Lower lobe of right lung (tissue), 2 donors: ENCODE results near the gene SI. TPM values are rescaled to one million over a fixed set of nuclear protein-coding genes. Genes with fewer than 3 reads are reported as not detected.

Experiments
- ATAC-seq, 2 donors: fragments of 200-7000 bp; cut with Tn5 transposase; one replicate each; pipeline ENCODE4 v1.9.1; 2020 to 2022; ENCODE audit warnings: mild to moderate bottlenecking in 2 of 2, moderate library complexity in 2 of 2
- DNase-seq: peaks from one replicate; pipeline ENCODE4 v3.0.0-alpha.2; 2020
- H3K27ac ChIP-seq: fragments of 200-600 bp; one replicate; pipeline ENCODE4 v1.8.0; 2022
- H3K27me3 ChIP-seq: fragments of 200-600 bp; one replicate; pipeline ENCODE4 v1.8.0; 2022; ENCODE audit warnings: low read depth
- H3K36me3 ChIP-seq: fragments of 200-600 bp; one replicate; pipeline ENCODE4 v1.8.0; 2022; ENCODE audit warnings: mild to moderate bottlenecking
- H3K4me1 ChIP-seq: fragments of 200-600 bp; one replicate; pipeline ENCODE4 v1.8.0; 2022
- H3K4me3 ChIP-seq: fragments of 200-600 bp; one replicate; pipeline ENCODE4 v1.8.0; 2022; ENCODE audit warnings: mild to moderate bottlenecking
- H3K9me3 ChIP-seq: fragments of 200-600 bp; one replicate; pipeline ENCODE4 v1.8.0; 2022
- intact Hi-C: fragments of 100-400 bp; cut with DNase I; formaldehyde crosslinking; loops from one replicate; pipeline ENCODE4 v1.11.0; 2022
- total RNA-seq: library from RNA; stranded (reverse); fragmentation: NEBNext Ultra II Directional; extraction: Animal tissue kit (Norgen Biotek cat#: 25700); gene quantifications from one replicate; pipeline ENCODE4 v1.2.1, GENCODE V29; 2021
- TF ChIP-seq, protein P1 (sequence below): fragments of 200-600 bp; IDR thresholded peaks from one replicate; pipeline ENCODE4 v1.8.0; 2022; ENCODE audit warnings: antibody characterized with exemption, mild to moderate bottlenecking
- donor health status: DM: no; HTN: yes; CAD: no; lungs with severe emphysema.

Gene SI
- total RNA-seq, 1 donor from 2014 or later, result not detected

DNA sequence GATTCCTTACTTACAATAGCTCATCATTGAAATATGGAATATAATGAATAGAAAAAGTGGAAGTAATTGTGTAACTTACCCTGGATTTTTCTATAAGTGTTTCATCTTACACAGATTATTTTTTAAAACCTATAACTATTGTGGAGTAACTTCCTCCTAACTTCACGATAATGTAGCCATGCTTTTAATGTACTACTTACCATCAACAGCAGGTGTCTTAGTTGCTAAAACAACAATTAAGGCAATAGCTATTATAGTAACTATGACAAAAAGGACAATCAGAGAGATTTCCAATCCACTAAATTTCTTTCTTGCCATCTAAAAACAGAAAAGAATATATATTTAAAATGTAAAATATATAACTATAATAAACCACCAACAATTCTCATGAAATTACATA lies 2.6 kb downstream of the SI start:
- TF ChIP-seq, protein P1, sequence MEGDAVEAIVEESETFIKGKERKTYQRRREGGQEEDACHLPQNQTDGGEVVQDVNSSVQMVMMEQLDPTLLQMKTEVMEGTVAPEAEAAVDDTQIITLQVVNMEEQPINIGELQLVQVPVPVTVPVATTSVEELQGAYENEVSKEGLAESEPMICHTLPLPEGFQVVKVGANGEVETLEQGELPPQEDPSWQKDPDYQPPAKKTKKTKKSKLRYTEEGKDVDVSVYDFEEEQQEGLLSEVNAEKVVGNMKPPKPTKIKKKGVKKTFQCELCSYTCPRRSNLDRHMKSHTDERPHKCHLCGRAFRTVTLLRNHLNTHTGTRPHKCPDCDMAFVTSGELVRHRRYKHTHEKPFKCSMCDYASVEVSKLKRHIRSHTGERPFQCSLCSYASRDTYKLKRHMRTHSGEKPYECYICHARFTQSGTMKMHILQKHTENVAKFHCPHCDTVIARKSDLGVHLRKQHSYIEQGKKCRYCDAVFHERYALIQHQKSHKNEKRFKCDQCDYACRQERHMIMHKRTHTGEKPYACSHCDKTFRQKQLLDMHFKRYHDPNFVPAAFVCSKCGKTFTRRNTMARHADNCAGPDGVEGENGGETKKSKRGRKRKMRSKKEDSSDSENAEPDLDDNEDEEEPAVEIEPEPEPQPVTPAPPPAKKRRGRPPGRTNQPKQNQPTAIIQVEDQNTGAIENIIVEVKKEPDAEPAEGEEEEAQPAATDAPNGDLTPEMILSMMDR, result no peak
- intact Hi-C loops, result no loop called here
- DNase-seq (no peak), ATAC-seq (no peak)
- Histone ChIP-seq H3K27ac (no peak overlapping the region), H3K9me3 (no peaks in the 10 kb centered on the region), H3K4me1 (no peaks in the 10 kb centered on the region), H3K4me3 (no peak overlapping the region), H3K27me3 (no peaks in the 10 kb centered on the region), H3K36me3 (no peaks in the 10 kb centered on the region)

DNA sequence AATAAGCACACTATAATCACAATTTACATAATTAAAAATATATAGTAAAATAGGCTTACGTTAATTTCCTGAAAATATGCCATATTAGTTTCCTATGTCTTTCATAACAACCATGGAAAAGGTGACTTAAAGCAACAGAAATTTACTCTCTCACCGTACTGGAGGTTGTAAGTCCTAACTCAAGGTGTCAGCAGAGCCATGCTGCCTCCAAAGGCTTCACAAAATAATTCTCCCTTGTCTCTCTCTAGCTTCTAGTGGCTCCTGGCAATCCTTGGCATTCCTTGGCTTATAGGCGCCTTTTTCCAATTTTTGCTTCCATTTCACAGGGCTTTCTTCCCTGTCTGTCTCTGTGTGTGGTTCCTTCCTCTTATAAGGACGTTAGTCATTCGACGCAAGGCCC lies 7.6 kb downstream of the SI start:
- Histone ChIP-seq H3K9me3 (no peaks in the 10 kb centered on the region), H3K27me3 (no peaks in the 10 kb centered on the region), H3K36me3 (no peaks in the 10 kb centered on the region), H3K4me3 (no peak overlapping the region), H3K27ac (no peak overlapping the region), H3K4me1 (no peaks in the 10 kb centered on the region)
- intact Hi-C loops, result no loop called here
- no peak for DNase-seq
- TF ChIP-seq, protein P1, result no peak
- ATAC-seq, result no peak

DNA sequence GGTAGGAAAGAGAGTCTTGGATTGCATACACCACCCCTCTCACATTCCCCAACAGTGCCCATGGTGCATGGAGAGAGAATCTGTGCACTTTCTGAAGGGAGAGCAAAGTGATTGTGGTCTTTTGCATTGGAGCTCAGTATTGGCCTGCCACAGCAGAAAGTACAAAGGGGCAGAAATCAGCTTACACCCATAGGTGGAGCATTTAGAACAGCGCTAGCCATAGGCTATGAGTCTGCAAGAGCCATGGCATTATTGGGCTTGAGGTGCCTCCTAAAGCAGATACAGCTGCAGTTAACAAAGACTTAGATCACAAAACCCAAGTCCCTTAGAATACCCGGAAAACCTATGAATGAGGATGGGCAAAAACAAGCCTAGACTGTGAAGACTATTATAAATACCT lies 21.8 kb downstream of the SI start:
- Histone ChIP-seq H3K4me3 (no peak overlapping the region), H3K27ac (no peak overlapping the region), H3K9me3 (no peaks in the 10 kb centered on the region), H3K27me3 (no peaks in the 10 kb centered on the region), H3K36me3 (no peaks in the 10 kb centered on the region), H3K4me1 (no peaks in the 10 kb centered on the region)
- intact Hi-C loops, result no loop called here
- no peak for ATAC-seq
- no peak for DNase-seq
- TF ChIP-seq, protein P1, result no peak

DNA sequence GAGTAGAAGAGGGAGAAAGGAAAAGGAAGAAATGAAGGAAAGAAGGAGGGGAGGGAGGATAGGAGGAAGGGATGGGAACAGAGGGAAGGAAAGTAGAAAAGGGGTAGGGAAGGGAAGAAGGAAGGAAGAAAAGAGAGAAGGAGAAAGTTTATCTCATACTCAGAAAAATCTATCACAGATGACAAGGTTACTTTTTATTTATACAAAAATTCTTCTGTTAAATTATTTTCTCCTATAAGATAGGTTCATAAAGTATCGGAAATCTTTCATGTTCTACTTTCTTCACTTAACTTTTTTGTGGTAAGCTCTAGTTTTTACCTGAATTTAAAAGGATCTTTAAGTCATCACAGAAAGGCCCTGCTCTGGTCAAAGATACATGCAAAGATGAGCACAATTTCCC lies 38.1 kb downstream of the SI start:
- H3K27ac ChIP-seq, result no peak overlapping the region
- H3K36me3 ChIP-seq, result no peaks in the 10 kb centered on the region
- ATAC-seq (no peak), DNase-seq (no peak)
- H3K4me3 ChIP-seq, result no peak overlapping the region
- no peaks in the 10 kb centered on the region for H3K9me3 ChIP-seq
- H3K27me3 ChIP-seq, result no peaks in the 10 kb centered on the region
- TF ChIP-seq, protein P1, result no peak
- intact Hi-C loops, result no loop called here
- no peaks in the 10 kb centered on the region for H3K4me1 ChIP-seq

DNA sequence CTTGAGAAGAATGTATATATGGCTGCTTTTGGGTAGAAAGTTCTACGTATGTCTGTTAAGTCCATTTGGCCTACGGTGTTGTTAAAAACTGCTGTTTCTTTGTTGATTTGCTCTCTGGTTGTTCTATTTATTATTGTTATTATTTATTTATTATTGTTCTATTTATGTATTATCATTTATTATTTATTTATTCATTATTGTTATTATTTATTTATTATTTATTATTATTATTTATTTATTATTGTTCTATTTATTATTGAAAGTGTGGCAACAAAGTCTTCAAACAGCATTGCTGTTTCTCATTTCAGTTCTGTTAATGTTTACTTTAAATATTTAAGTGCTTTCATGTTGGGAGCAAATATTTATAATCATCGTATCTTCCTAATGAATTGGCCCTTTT lies 66.7 kb downstream of the SI start:
- Histone ChIP-seq H3K27ac (no peak overlapping the region), H3K27me3 (no peaks in the 10 kb centered on the region), H3K4me1 (no peaks in the 10 kb centered on the region), H3K36me3 (no peaks in the 10 kb centered on the region), H3K4me3 (no peak overlapping the region), H3K9me3 (no peaks in the 10 kb centered on the region)
- no peak for DNase-seq
- intact Hi-C loops, result no loop called here
- ATAC-seq, result no peak
- TF ChIP-seq, protein P1, result no peak

DNA sequence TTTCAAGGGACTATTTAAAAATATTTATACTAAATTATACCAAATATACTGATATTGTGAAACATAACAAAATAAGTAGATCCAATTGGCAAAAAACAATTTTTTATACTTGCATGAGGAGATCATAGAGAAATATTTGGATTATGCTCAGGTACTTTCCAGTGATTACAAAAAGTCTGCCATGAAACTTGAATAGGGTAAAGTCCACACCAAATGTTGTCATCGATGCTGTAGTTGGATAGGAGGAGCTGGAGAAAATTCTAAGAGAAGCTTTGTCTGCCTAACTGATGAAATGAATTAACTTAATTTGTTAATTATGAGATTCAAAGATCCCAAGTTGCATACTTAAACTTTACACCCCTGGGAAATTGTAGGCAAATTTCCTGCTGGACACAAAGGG lies 93.3 kb downstream of the SI start:
- no peaks in the 10 kb centered on the region for H3K36me3 ChIP-seq
- no peak overlapping the region for H3K4me3 ChIP-seq
- intact Hi-C loops, result no loop called here
- DNase-seq (no peak), ATAC-seq (no peak)
- no peak overlapping the region for H3K27ac ChIP-seq
- no peaks in the 10 kb centered on the region for H3K9me3 ChIP-seq
- H3K27me3 ChIP-seq, result no peaks in the 10 kb centered on the region
- H3K4me1 ChIP-seq, result no peaks in the 10 kb centered on the region
- TF ChIP-seq, protein P1, result no peak
